ENCODE data around the gene CFAP20. TPM values are rescaled to one million over a fixed set of nuclear protein-coding genes. Genes with fewer than 3 reads are reported as not detected.
A peak's percentile ranks its signal among the peaks of the same experiment; 100 is the strongest.

Gene CFAP20
- total and polyA plus RNA-seq, 2 of the 13 experiments (the other 11 are each of a cell fraction or from before 2014, with no cell fraction given), result 73.1 to 87.4 TPM

DNA sequence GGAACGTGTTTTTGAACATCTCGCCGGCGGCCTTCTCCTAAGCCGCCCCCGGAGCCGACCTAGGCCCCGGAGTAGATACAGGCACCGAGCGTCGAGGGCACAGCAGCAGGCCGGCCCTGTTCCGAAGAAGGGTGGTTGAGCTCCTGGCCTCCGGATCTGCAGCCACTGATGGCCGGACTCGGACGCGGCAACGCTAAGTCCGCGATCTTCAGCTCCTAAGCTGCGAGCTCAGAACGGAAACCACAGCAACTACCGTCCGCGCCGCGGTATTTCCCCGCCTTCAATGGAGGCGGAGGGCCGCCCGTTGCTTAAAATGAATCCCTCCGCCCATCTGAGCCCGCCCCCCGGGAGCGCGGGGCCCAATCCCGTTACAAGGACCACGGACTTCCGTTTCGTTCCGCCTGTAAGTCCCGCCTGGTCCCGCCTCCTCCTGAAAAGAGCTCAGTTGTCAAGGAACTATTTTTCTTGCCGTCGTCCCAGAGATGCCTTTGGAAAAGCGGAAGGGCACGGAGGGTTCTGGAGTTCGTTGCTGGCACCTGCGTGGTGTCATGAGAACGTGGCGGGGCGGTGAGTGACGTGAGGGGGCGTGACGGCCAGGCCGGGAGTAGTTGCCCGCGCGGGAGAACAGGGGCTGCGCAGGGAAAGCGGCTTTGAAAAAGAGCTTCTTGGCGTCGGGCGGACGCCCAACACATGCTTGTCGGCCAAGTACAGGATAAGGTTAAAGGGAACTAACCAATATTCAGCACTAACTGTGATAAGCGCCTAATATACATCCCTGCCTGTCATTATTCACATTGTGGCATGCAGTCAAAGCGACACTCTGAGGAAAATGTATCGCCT is at the start of gene CFAP20 (continued):
- TF ChIP-seq RERE (CRISPR knock-in tag; IDR thresholded peaks at IDR 0.05; ENCODE audit: low read depth), result 0 out of 2 replicates have a peak, but pooled peaks have one; percentile 39
- 0 out of 2 replicates have a peak, but pooled peaks have one; percentile 63 for TF ChIP-seq AHR (CRISPR knock-in tag; IDR thresholded peaks at IDR 0.05)
- peak; percentile 74 for TF ChIP-seq KDM4B (CRISPR knock-in tag; IDR thresholded peaks at IDR 0.05)
- peak; percentile 6; the same call in 1 of the 2 replicates for TF ChIP-seq HNF4G (IDR thresholded peaks at IDR 0.05; ENCODE audit: borderline replicate concordance, low read depth, low read length)
- no peak for TF ChIP-seq HNF4G (CRISPR knock-in tag; IDR thresholded peaks at IDR 0.05; ENCODE audit: borderline replicate concordance, low read depth)
- no peak for TF ChIP-seq PHF5A (CRISPR knock-in tag; IDR thresholded peaks at IDR 0.05; ENCODE audit: low read depth, unreplicated experiment)
- no peak; the same call in 1 of the 2 replicates for TF ChIP-seq GZF1 (CRISPR knock-in tag; IDR thresholded peaks at IDR 0.05)
- TF ChIP-seq ZNF407 (CRISPR knock-in tag; IDR thresholded peaks at IDR 0.05; ENCODE audit: not compliant biosample characterization), result no peak
- peak; percentile 91 for TF ChIP-seq SP1 (IDR thresholded peaks at IDR 0.05)
- TF ChIP-seq SP1 (CRISPR knock-in tag; IDR thresholded peaks at IDR 0.05), result peak; percentile 99
- TF ChIP-seq NR2F6 (IDR thresholded peaks at IDR 0.05), result peak; percentile 61
- TF ChIP-seq NR2F6 (CRISPR knock-in tag; IDR thresholded peaks at IDR 0.05), result peak; percentile 51; the same call in 1 of the 2 replicates
- peak; percentile 82; the same call in 1 of the 2 replicates for TF ChIP-seq CSRNP1 (CRISPR knock-in tag; IDR thresholded peaks at IDR 0.05)
- TF ChIP-seq U2AF2 (IDR thresholded peaks at IDR 0.05; ENCODE audit: low read depth, low read length), result peak; percentile 94

All from HepG2 (cell line).